OCI-LY1 (cell line): ENCODE results near the gene PFN3.

ENCODE experiments used
- EZH2 ChIP-seq: fragments of 200-600 bp; sonication (generic), shearing (Covaris generic); IDR thresholded peaks from 2 replicates; pipeline ENCODE4 v1.8.0; 2017; ENCODE audit warnings: borderline replicate concordance, mixed run types, mild to moderate bottlenecking, antibody characterized with exemption, low read length, moderate library complexity, mixed read lengths
- TF ChIP-seq, protein P1 (sequence below): fragments of 200-600 bp; sonication (generic), shearing (Covaris generic); IDR thresholded peaks from 2 replicates; pipeline ENCODE4 v1.5.1; 2017; ENCODE audit warnings: mild to moderate bottlenecking, antibody characterized with exemption, low read length, moderate library complexity, mixed read lengths

DNA sequence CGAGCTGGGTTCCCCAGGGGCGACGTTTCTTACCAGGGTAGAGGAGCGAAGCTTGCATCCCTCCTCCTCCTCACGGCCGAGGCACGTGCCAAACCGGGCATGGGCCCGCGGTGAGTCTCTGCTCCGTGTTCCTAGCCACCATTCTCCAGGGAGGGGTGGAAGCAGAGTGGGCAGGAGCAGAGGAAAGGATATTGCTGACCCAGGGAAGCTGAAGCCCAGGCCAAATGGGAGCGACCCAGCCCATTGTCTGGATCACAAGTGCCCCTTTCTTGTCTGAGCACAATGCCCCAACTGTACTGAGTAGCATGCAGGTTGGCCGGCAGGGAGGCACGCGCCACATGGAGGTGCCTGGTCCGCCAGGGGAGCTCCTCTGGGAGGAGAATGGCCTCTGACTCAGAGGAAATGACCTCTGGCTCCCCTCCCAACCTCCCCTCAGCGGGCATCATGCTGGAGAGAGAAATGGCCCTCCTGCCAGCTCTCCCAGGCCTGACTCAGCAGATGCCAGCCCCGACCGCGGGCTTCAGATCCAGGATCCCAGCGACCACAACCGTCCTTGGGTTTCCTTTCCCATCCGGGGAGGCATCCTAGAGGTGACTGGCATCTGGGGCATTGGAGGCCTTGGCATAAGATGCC is 47.3 kb upstream of the PFN3 start:
- TF ChIP-seq, protein P1, sequence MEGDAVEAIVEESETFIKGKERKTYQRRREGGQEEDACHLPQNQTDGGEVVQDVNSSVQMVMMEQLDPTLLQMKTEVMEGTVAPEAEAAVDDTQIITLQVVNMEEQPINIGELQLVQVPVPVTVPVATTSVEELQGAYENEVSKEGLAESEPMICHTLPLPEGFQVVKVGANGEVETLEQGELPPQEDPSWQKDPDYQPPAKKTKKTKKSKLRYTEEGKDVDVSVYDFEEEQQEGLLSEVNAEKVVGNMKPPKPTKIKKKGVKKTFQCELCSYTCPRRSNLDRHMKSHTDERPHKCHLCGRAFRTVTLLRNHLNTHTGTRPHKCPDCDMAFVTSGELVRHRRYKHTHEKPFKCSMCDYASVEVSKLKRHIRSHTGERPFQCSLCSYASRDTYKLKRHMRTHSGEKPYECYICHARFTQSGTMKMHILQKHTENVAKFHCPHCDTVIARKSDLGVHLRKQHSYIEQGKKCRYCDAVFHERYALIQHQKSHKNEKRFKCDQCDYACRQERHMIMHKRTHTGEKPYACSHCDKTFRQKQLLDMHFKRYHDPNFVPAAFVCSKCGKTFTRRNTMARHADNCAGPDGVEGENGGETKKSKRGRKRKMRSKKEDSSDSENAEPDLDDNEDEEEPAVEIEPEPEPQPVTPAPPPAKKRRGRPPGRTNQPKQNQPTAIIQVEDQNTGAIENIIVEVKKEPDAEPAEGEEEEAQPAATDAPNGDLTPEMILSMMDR: no peak
- TF ChIP-seq EZH2: no peak
